Measurements from ENCODE around the gene PLCB1.

GRCh38 chr20:8183526-8183925, 51.5 kb downstream of the PLCB1 start:
- TF ChIP-seq, protein P1, sequence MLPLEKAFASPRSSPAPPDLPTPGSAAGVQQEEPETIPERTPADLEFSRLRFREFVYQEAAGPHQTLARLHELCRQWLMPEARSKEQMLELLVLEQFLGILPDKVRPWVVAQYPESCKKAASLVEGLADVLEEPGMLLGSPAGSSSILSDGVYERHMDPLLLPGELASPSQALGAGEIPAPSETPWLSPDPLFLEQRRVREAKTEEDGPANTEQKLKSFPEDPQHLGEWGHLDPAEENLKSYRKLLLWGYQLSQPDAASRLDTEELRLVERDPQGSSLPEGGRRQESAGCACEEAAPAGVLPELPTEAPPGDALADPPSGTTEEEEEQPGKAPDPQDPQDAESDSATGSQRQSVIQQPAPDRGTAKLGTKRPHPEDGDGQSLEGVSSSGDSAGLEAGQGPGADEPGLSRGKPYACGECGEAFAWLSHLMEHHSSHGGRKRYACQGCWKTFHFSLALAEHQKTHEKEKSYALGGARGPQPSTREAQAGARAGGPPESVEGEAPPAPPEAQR (CRISPR knock-in tag; IDR thresholded peaks at IDR 0.05), result no peak
- TF ChIP-seq, protein P2, sequence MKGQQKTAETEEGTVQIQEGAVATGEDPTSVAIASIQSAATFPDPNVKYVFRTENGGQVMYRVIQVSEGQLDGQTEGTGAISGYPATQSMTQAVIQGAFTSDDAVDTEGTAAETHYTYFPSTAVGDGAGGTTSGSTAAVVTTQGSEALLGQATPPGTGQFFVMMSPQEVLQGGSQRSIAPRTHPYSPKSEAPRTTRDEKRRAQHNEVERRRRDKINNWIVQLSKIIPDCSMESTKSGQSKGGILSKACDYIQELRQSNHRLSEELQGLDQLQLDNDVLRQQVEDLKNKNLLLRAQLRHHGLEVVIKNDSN (CRISPR knock-in tag; IDR thresholded peaks at IDR 0.05), result no peak
- TF ChIP-seq CTCF (IDR thresholded peaks at IDR 0.05) (no peak), MXD4 (CRISPR knock-in tag; IDR thresholded peaks at IDR 0.05; ENCODE audit: borderline replicate concordance) (no peak), JUN (CRISPR knock-in tag; IDR thresholded peaks at IDR 0.05) (no peak), CREM (CRISPR knock-in tag; IDR thresholded peaks at IDR 0.05) (no peak), SP1 (CRISPR knock-in tag; conservative IDR thresholded peaks at IDR 0.05) (no peak), ATF3 (CRISPR knock-in tag; conservative IDR thresholded peaks at IDR 0.05) (no peak)
- TF ChIP-seq, protein P3, sequence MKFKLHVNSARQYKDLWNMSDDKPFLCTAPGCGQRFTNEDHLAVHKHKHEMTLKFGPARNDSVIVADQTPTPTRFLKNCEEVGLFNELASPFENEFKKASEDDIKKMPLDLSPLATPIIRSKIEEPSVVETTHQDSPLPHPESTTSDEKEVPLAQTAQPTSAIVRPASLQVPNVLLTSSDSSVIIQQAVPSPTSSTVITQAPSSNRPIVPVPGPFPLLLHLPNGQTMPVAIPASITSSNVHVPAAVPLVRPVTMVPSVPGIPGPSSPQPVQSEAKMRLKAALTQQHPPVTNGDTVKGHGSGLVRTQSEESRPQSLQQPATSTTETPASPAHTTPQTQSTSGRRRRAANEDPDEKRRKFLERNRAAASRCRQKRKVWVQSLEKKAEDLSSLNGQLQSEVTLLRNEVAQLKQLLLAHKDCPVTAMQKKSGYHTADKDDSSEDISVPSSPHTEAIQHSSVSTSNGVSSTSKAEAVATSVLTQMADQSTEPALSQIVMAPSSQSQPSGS (CRISPR knock-in tag; IDR thresholded peaks at IDR 0.05; ENCODE audit: borderline replicate concordance, low read depth), result no peak

All from WTC11 (cell line).